ENCODE results near the gene FAM111B. TPM values are rescaled to one million over a fixed set of nuclear protein-coding genes. Genes with fewer than 3 reads are reported as not detected.

The FAM111B gene
- polyA plus RNA-seq, 1 of the 3 experiments (the other 2 are of a cell fraction): 0.94 TPM

DNA sequence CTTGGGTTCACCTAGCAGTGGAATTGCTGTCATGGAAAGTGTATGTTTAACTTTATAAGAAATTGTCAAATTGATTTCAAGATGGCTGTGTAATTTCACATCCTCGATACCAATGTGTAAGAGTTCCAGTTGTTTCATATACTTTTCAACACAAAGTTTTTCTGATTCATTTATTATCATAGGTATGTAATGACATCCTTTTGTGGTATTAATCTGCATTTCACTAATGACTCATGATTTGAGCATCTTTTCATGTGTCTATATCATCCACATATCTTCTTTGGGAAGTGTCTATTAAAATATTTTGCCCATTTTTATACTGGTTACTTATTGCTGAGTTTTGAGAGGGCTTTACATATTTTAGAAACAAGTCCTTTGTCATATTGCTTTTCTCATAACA is 38.0 kb upstream of the FAM111B start:
- no peak overlapping the region for H3K9ac ChIP-seq
- H3F3A ChIP-seq (replicated peaks; ENCODE audit: insufficient read depth): no peaks in the 10 kb centered on the region
- H3K36me3 ChIP-seq (replicated peaks in 1 of 2; ENCODE audit: control insufficient read depth in 1 of 2, insufficient read depth in 2 of 2, low read length in 1 of 2): no peaks in the 10 kb centered on the region
- H3K4me3 ChIP-seq (ENCODE audit: low read depth in 2 of 2, low read length in 1 of 2): no peak overlapping the region
- CTCF ChIA-PET: interaction anchor here (4.2 kb wide), 1 partner anchor 67 kb away, joined by 16 read pairs; no protein-coding TSS in a partner anchor
- H4K20me1 ChIP-seq (ENCODE audit: insufficient read depth): no peaks in the 10 kb centered on the region
- no peaks in the 10 kb centered on the region for H3K9me3 ChIP-seq
- no peak overlapping the region for H3K4me2 ChIP-seq
- H3K27me3 ChIP-seq (ENCODE audit: insufficient read depth): peaks cover 20% of the 10 kb centered on the region; the same call in 1 of the 2 replicates
- H3K4me1 ChIP-seq (ENCODE audit: control insufficient read depth in 1 of 2, insufficient read depth in 2 of 2, low read depth in 1 of 2, low read length in 1 of 2): no peaks in the 10 kb centered on the region
- no peak for DNase-seq
- no peaks in the 10 kb centered on the region for H3K9me2 ChIP-seq
- POLR2A ChIA-PET: no interaction called here
- no peak overlapping the region for H3K27ac ChIP-seq (ENCODE audit: low read depth in 2 of 2, low read length in 1 of 2)
- no peak overlapping the region for H2AFZ ChIP-seq (ENCODE audit: low read depth)
- WGBS (ENCODE audit: low lambda C conversion rate): 0% methylated on average over 1 of the region's 1 CpG
- TF ChIP-seq, protein P1, sequence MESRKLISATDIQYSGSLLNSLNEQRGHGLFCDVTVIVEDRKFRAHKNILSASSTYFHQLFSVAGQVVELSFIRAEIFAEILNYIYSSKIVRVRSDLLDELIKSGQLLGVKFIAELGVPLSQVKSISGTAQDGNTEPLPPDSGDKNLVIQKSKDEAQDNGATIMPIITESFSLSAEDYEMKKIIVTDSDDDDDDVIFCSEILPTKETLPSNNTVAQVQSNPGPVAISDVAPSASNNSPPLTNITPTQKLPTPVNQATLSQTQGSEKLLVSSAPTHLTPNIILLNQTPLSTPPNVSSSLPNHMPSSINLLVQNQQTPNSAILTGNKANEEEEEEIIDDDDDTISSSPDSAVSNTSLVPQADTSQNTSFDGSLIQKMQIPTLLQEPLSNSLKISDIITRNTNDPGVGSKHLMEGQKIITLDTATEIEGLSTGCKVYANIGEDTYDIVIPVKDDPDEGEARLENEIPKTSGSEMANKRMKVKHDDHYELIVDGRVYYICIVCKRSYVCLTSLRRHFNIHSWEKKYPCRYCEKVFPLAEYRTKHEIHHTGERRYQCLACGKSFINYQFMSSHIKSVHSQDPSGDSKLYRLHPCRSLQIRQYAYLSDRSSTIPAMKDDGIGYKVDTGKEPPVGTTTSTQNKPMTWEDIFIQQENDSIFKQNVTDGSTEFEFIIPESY (IDR thresholded peaks at IDR 0.05; ENCODE audit: borderline replicate concordance, low read depth): no peak
- TF ChIP-seq MEF2A (IDR thresholded peaks at IDR 0.05; ENCODE audit: borderline replicate concordance, low read depth) (no peak), POLR2AphosphoS5 (IDR thresholded peaks at IDR 0.05; ENCODE audit: low read depth, low read length) (no peak), GABPA (IDR thresholded peaks at IDR 0.05; ENCODE audit: low read depth) (no peak)
- TF ChIP-seq, protein P2, sequence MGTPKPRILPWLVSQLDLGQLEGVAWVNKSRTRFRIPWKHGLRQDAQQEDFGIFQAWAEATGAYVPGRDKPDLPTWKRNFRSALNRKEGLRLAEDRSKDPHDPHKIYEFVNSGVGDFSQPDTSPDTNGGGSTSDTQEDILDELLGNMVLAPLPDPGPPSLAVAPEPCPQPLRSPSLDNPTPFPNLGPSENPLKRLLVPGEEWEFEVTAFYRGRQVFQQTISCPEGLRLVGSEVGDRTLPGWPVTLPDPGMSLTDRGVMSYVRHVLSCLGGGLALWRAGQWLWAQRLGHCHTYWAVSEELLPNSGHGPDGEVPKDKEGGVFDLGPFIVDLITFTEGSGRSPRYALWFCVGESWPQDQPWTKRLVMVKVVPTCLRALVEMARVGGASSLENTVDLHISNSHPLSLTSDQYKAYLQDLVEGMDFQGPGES (IDR thresholded peaks at IDR 0.05; ENCODE audit: low read depth, low read length): no peak
- H3K79me2 ChIP-seq (ENCODE audit: insufficient read depth): no peaks in the 10 kb centered on the region

DNA sequence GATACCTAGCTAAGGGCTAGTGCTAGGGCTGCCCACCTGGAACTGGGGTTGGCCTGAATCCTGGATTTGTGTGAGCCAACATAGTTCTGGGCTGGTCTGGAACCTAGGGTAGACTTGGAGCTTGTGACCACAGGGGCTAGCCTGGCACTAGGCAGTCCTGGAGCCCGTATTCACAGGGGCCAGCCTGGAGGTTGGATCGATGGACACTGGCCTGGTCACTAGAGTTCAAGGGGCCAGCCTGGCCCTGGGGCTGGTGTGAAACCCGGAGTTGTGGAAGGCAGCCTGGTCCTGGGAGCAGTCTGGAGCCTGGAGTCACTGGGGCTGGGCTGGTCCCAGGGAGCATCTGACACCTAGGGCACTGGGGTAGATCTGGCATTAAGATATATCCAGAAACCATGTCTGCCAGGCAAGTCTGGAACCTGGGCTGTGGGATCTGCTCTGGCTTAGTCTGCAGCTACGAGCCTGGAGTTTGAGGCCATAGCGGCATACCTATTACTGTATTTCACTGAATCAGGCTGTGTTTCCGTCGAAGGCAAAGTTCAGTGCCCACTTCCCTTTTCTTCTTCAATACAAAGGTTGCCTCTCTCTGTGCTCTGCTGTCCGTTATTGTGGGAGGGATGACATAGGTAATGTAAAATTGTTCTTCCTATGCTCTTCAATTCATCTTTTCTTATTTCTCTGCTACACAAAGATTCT is 30.0 kb upstream of the FAM111B start:
- no peaks in the 10 kb centered on the region for H3K79me2 ChIP-seq (ENCODE audit: insufficient read depth)
- H3K27ac ChIP-seq (ENCODE audit: low read depth in 2 of 2, low read length in 1 of 2): no peak overlapping the region
- no peaks in the 10 kb centered on the region for H3K4me1 ChIP-seq (ENCODE audit: control insufficient read depth in 1 of 2, insufficient read depth in 2 of 2, low read depth in 1 of 2, low read length in 1 of 2)
- H3K9me2 ChIP-seq: no peaks in the 10 kb centered on the region
- TF ChIP-seq RAD21 (IDR thresholded peaks at IDR 0.05; ENCODE audit: low read length) (no peak), TAF1 (IDR thresholded peaks at IDR 0.05; ENCODE audit: borderline replicate concordance, low read depth, low read length) (no peak), NRF1 (IDR thresholded peaks at IDR 0.05; ENCODE audit: low read depth, low read length) (no peak), SMC3 (IDR thresholded peaks at IDR 0.05; ENCODE audit: low read depth, low read length) (no peak), POLR2AphosphoS5 (IDR thresholded peaks at IDR 0.05; ENCODE audit: low read depth, low read length) (no peak), MXI1 (IDR thresholded peaks at IDR 0.05; ENCODE audit: low read depth, low read length) (no peak)
- TF ChIP-seq, protein P3, sequence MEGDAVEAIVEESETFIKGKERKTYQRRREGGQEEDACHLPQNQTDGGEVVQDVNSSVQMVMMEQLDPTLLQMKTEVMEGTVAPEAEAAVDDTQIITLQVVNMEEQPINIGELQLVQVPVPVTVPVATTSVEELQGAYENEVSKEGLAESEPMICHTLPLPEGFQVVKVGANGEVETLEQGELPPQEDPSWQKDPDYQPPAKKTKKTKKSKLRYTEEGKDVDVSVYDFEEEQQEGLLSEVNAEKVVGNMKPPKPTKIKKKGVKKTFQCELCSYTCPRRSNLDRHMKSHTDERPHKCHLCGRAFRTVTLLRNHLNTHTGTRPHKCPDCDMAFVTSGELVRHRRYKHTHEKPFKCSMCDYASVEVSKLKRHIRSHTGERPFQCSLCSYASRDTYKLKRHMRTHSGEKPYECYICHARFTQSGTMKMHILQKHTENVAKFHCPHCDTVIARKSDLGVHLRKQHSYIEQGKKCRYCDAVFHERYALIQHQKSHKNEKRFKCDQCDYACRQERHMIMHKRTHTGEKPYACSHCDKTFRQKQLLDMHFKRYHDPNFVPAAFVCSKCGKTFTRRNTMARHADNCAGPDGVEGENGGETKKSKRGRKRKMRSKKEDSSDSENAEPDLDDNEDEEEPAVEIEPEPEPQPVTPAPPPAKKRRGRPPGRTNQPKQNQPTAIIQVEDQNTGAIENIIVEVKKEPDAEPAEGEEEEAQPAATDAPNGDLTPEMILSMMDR (IDR thresholded peaks at IDR 0.05): no peak
- TF ChIP-seq, protein P4, sequence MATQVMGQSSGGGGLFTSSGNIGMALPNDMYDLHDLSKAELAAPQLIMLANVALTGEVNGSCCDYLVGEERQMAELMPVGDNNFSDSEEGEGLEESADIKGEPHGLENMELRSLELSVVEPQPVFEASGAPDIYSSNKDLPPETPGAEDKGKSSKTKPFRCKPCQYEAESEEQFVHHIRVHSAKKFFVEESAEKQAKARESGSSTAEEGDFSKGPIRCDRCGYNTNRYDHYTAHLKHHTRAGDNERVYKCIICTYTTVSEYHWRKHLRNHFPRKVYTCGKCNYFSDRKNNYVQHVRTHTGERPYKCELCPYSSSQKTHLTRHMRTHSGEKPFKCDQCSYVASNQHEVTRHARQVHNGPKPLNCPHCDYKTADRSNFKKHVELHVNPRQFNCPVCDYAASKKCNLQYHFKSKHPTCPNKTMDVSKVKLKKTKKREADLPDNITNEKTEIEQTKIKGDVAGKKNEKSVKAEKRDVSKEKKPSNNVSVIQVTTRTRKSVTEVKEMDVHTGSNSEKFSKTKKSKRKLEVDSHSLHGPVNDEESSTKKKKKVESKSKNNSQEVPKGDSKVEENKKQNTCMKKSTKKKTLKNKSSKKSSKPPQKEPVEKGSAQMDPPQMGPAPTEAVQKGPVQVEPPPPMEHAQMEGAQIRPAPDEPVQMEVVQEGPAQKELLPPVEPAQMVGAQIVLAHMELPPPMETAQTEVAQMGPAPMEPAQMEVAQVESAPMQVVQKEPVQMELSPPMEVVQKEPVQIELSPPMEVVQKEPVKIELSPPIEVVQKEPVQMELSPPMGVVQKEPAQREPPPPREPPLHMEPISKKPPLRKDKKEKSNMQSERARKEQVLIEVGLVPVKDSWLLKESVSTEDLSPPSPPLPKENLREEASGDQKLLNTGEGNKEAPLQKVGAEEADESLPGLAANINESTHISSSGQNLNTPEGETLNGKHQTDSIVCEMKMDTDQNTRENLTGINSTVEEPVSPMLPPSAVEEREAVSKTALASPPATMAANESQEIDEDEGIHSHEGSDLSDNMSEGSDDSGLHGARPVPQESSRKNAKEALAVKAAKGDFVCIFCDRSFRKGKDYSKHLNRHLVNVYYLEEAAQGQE (IDR thresholded peaks at IDR 0.05; ENCODE audit: low read depth, low read length): no peak
- no peaks in the 10 kb centered on the region for H3K9me3 ChIP-seq
- DNase-seq: no peak
- H2AFZ ChIP-seq (ENCODE audit: low read depth): no peak overlapping the region
- H4K20me1 ChIP-seq (ENCODE audit: insufficient read depth): no peaks in the 10 kb centered on the region
- POLR2A ChIA-PET: no interaction called here
- H3F3A ChIP-seq (replicated peaks; ENCODE audit: insufficient read depth): no peaks in the 10 kb centered on the region
- CTCF ChIA-PET: interaction anchor here (1.7 to 2.7 kb wide), 3 partner anchors 59 to 82 kb away, joined by 4 to 12 read pairs (median 6); partner anchors contain the start of gene FAM111A
- H3K36me3 ChIP-seq (replicated peaks in 1 of 2; ENCODE audit: control insufficient read depth in 1 of 2, insufficient read depth in 2 of 2, low read length in 1 of 2): no peaks in the 10 kb centered on the region
- no peaks in the 10 kb centered on the region for H3K27me3 ChIP-seq (ENCODE audit: insufficient read depth)
- H3K4me2 ChIP-seq: no peak overlapping the region
- no peak overlapping the region for H3K9ac ChIP-seq
- no peak overlapping the region for H3K4me3 ChIP-seq (ENCODE audit: low read depth in 2 of 2, low read length in 1 of 2)
- 18% methylated on average over 6 of the region's 8 CpGs for WGBS (ENCODE audit: low lambda C conversion rate)
